NB4 (cell line): Measurements from ENCODE around the gene CHST8.

ENCODE experiments used
- MAX ChIP-seq: IDR thresholded peaks from 2 replicates; pipeline ENCODE4 v1.6.1; 2011; ENCODE audit warnings: low read depth, low read length
- POLR2A ChIP-seq: IDR thresholded peaks from 2 replicates; pipeline ENCODE4 v1.6.1; 2011; ENCODE audit warnings: mild to moderate bottlenecking; ENCODE audit not compliant: insufficient read length; ENCODE audit errors: extremely low read depth
- TF ChIP-seq, protein P1 (sequence below): IDR thresholded peaks from one replicate; pipeline ENCODE4 v1.5.1; 2012; ENCODE audit warnings: low read depth, low read length

- no peak for TF ChIP-seq POLR2A
- TF ChIP-seq, protein P1, sequence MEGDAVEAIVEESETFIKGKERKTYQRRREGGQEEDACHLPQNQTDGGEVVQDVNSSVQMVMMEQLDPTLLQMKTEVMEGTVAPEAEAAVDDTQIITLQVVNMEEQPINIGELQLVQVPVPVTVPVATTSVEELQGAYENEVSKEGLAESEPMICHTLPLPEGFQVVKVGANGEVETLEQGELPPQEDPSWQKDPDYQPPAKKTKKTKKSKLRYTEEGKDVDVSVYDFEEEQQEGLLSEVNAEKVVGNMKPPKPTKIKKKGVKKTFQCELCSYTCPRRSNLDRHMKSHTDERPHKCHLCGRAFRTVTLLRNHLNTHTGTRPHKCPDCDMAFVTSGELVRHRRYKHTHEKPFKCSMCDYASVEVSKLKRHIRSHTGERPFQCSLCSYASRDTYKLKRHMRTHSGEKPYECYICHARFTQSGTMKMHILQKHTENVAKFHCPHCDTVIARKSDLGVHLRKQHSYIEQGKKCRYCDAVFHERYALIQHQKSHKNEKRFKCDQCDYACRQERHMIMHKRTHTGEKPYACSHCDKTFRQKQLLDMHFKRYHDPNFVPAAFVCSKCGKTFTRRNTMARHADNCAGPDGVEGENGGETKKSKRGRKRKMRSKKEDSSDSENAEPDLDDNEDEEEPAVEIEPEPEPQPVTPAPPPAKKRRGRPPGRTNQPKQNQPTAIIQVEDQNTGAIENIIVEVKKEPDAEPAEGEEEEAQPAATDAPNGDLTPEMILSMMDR = no peak
- no peak for TF ChIP-seq MAX
Observed at GRCh38 chr19:33706631-33707030, 84.9 kb downstream of the CHST8 start.
